Esophagus mucosa (tissue), 1 donor: ENCODE data around the gene KBTBD12. TPM values are rescaled to one million over a fixed set of nuclear protein-coding genes. Genes with fewer than 3 reads are reported as not detected.

Source experiments
- ATAC-seq: fragments of 200-7000 bp; cut with Tn5 transposase; one replicate; pipeline ENCODE4 v1.9.1; 2020
- total RNA-seq: library from RNA; stranded (reverse); gene quantifications from one replicate; pipeline ENCODE4 v1.2.4, GENCODE V29; 2023
- donor health status: DM: yes; HTN: yes; CAD: no.

Gene KBTBD12
- total RNA-seq, 1 donor from 2014 or later = not detected

GRCh38 chr3:128021768-128022372 lies 106.8 kb downstream of the KBTBD12 start:
- ATAC-seq = no peak

DNA sequence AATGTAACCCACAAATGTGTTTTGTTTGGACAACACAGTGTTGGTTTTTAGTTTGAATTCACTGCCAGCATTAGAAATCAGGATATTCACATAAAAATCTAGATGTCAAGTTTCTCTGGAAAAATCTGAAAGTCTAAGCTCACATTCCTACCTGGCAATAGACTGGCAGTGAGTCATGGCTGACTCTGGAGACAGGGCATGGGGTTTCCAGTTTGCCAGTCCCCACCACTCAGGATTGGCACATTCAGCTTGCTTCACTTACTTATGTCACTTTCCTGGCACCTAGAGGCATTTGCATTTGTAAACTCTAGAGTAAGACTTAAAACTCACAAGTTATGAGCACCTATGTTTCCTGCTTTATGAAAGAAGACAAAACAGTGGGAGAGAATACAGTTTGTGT lies 118.1 kb downstream of the KBTBD12 start:
- no peak for ATAC-seq

DNA sequence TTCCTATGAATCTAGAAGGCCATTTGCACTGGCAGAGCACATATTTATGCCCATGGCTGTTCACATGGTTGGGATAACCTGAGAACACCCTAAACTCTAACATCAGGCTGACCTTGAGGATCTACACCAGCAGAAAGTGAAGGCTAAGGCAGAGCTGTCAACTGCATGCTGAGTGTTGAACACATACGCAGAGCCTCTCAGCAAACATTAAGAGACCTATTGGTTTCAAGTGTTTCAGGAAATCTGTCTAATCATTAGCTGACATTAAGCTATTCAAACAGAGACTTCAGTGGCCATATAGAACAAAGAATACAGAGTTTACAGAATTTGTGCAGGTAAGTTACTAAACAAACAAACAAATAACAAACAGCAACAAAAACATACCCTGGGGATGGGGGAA lies 121.1 kb downstream of the KBTBD12 start:
- no peak for ATAC-seq

Other genes with a start within 250 kb of the KBTBD12 start
- gene ABTB1, start 242.3 kb upstream of the KBTBD12 start, total RNA-seq = 6.4 TPM
- gene MGLL, start 92.7 kb upstream of the KBTBD12 start, total RNA-seq = 135 TPM
- gene SEC61A1, start 137.2 kb downstream of the KBTBD12 start, total RNA-seq = 117 TPM
- 28.4 TPM for gene RUVBL1, start 208.6 kb downstream of the KBTBD12 start, total RNA-seq
- 10.4 TPM for gene EEFSEC, start 238.2 kb downstream of the KBTBD12 start, total RNA-seq